Activated B cell treated with CpG ODN at 0.5 μM for 24 hours (primary cell): ENCODE data around the gene XYLT1. TPM values are rescaled to one million over a fixed set of nuclear protein-coding genes. Genes with fewer than 3 reads are reported as not detected.

Experiments used
- ATAC-seq: fragments of 200-7000 bp; cut with Tn5 transposase; one replicate; pipeline ENCODE4 v1.10.0; 2021; ENCODE audit warnings: low read depth, mild to moderate bottlenecking, moderate library complexity
- CTCF ChIA-PET: fragments of 350-600 bp; sonication (Branson Sonifier 250); formaldehyde crosslinking; loops from one replicate; lab custom pipeline; 2021; ENCODE audit warnings: antibody characterized with exemption; lab: Charles Lee
- POLR2A ChIA-PET: fragments of 350-600 bp; sonication (Branson Sonifier 250); formaldehyde crosslinking; loops from one replicate; lab custom pipeline; 2021; ENCODE audit warnings: antibody characterized with exemption; lab: Charles Lee
- DNase-seq: peaks from one replicate; pipeline ENCODE4 v3.0.0; 2022
- H3K27ac Mint-ChIP-seq: one replicate; pipeline ENCODE4 v1.8.0; 2020; ENCODE audit warnings: mixed read lengths
- H3K27me3 Mint-ChIP-seq: one replicate; pipeline ENCODE4 v1.8.0; 2021; ENCODE audit warnings: mixed read lengths
- H3K36me3 Mint-ChIP-seq: one replicate; pipeline ENCODE4 v1.8.0; 2021; ENCODE audit warnings: low read depth, mixed read lengths
- H3K4me1 Mint-ChIP-seq: one replicate; pipeline ENCODE4 v1.8.0; 2021; ENCODE audit warnings: mixed read lengths
- H3K4me3 Mint-ChIP-seq: one replicate; pipeline ENCODE4 v1.8.0; 2020; ENCODE audit warnings: mild to moderate bottlenecking, mixed read lengths
- H3K9me3 Mint-ChIP-seq: one replicate; pipeline ENCODE4 v1.8.0; 2020; ENCODE audit warnings: mixed read lengths
- CTCF ChIP-seq: fragments of 200-600 bp; IDR thresholded peaks from one replicate; pipeline ENCODE4 v1.8.0; 2022; ENCODE audit warnings: antibody characterized with exemption, mild to moderate bottlenecking
- intact Hi-C: fragments of 100-400 bp; cut with micrococcal nuclease; formaldehyde crosslinking; loops from one replicate; pipeline ENCODE4 v1.15.1; 2024
- total RNA-seq: library from RNA; stranded (reverse); gene quantifications from 2 replicates; pipeline ENCODE4 v1.2.3, GENCODE V29; 2022

Gene XYLT1
- total RNA-seq, 1 donor from 2014 or later: 17.0 TPM

DNA sequence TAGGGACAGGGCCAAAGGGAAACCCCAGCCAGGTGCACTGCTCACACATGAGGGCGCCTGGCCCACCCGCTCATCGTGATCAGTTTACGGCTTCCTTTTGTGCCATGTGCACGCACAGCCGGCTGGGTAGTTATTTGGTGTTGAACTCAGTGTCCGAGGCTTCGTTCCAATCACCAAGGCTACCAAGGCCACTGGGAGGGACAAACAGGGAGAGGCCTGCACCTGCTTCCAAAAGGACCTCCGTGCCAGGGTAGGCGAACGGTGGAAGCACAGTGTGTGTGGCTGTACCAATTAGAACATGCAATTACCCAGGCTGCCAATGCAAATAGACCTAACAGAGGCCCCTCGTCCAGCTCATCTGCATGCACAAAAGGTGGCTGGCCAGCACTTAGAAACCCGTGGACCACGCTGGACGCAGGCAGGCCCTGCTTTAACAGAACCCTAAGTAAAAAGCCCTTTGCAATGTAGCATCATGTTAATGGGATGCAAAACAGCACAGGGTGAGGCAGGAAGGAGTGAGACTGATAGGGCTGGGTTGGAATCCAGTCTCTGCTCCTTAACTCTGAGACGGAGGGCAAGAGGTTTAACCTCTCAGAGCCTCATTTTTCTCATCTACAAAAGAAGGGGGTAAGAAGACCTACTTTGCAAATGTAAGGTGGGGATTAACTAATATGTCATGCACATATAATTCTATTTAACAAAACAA lies 204.0 kb downstream of the XYLT1 start:
- Mint-ChIP-seq H3K4me3 (no peak overlapping the region), H3K27ac (no peak overlapping the region)

GRCh38 chr16:17265154-17265553 lies 205.6 kb downstream of the XYLT1 start:
- ChIA-PET CTCF (interaction anchor here (1.2 kb wide), 1 partner anchor 314 kb away, joined by 3 read pairs; no protein-coding TSS in a partner anchor), POLR2A (no interaction called here)
- no peak overlapping the region for H3K27ac Mint-ChIP-seq
- H3K27me3 Mint-ChIP-seq: no peaks in the 10 kb centered on the region
- TF ChIP-seq CTCF: no peak
- no peaks in the 10 kb centered on the region for H3K9me3 Mint-ChIP-seq
- DNase-seq (no peak), ATAC-seq (no peak)
- no peak overlapping the region for H3K4me3 Mint-ChIP-seq
- peaks cover 20% of the 10 kb centered on the region for H3K4me1 Mint-ChIP-seq
- intact Hi-C loops: no loop called here
- H3K36me3 Mint-ChIP-seq: no peaks in the 10 kb centered on the region

More for the DNA sequence above, 204.0 kb downstream of the XYLT1 start:
- ChIA-PET CTCF (no interaction called here), POLR2A (no interaction called here)
- intact Hi-C loops: no loop called here
- DNase-seq: no peak
- no peaks in the 10 kb centered on the region for H3K27me3 Mint-ChIP-seq
- no peaks in the 10 kb centered on the region for H3K9me3 Mint-ChIP-seq
- TF ChIP-seq CTCF: no peak
- ATAC-seq: no peak
- H3K4me1 Mint-ChIP-seq: peaks cover 21% of the 10 kb centered on the region
- H3K36me3 Mint-ChIP-seq: no peaks in the 10 kb centered on the region

DNA sequence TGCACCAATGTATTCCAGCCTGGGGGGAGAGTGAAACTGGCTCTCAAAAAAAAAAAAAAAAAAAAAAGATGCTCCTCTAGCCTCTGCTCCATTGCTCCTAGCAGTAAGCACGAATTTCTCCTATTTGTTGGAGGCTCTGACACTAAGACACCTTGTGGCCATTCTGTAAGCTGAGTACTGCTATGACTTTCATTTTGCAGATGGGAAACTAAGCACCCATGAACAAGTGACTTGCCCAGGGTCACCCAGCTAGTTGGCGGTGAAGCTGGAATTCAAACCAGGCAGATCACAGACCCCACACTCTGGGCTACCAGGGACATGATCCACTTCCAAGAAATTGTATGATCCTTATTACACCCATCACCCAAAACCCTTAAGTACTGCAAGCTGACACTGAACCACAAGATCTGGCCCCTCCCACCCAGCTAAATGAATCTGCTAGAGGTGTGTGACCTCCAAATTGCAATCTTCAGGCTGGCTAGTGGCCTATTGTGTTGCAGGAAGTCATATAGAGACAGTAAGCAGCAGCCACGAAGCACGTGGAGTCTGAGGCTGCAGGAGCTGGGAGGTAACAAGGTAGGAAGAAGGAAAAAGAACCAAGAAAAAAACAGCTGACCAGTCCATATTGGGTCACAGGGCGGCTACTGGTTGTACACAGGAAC lies 209.4 kb downstream of the XYLT1 start:
- intact Hi-C loops: no loop called here
- Mint-ChIP-seq H3K4me1 (peaks cover 35% of the 10 kb centered on the region), H3K27ac (peak overlapping the region; percentile 61), H3K4me3 (no peak overlapping the region), H3K9me3 (no peaks in the 10 kb centered on the region), H3K27me3 (no peaks in the 10 kb centered on the region), H3K36me3 (peaks cover 21% of the 10 kb centered on the region)
- ATAC-seq (no peak), DNase-seq (no peak)
- TF ChIP-seq CTCF: no peak
- ChIA-PET CTCF (interaction anchor here (0.8 to 1.1 kb wide), 3 partner anchors 17 to 206 kb away, joined by 3 to 8 read pairs (median 3); no protein-coding TSS in a partner anchor), POLR2A (interaction anchor here (0.6 to 1.0 kb wide), 3 partner anchors 40 to 207 kb away, joined by 3 to 4 read pairs (median 4); no protein-coding TSS in a partner anchor)

- peaks cover 24% of the 10 kb centered on the region for H3K36me3 Mint-ChIP-seq
- H3K27ac Mint-ChIP-seq: no peak overlapping the region
- no peak for TF ChIP-seq CTCF
- CTCF ChIA-PET: interaction anchor here (1.2 to 1.7 kb wide), 2 partner anchors 208 to 319 kb away, joined by 3 to 7 read pairs; no protein-coding TSS in a partner anchor
- H3K27me3 Mint-ChIP-seq: no peaks in the 10 kb centered on the region
- no peak overlapping the region for H3K4me3 Mint-ChIP-seq
- no peak for ATAC-seq
- POLR2A ChIA-PET: interaction anchor here (0.7 kb wide), 2 partner anchors 39 to 408 kb away, joined by 3 to 10 read pairs; no protein-coding TSS in a partner anchor
- H3K9me3 Mint-ChIP-seq: no peaks in the 10 kb centered on the region
- DNase-seq: no peak
- peaks cover 36% of the 10 kb centered on the region for H3K4me1 Mint-ChIP-seq
- intact Hi-C loops: no loop called here
Measured at GRCh38 chr16:17260276-17260849, 210.4 kb downstream of the XYLT1 start.
